Skin of body (tissue), 2 donors: ENCODE results near the gene TRAF3IP1. TPM values are rescaled to one million over a fixed set of nuclear protein-coding genes. Genes with fewer than 3 reads are reported as not detected.
A peak's percentile ranks its signal among the peaks of the same experiment; 100 is the strongest.
"Not testable (repeated sequence)": the region's sequence is repeated elsewhere in the genome, so short reads cannot be mapped to it uniquely, and the experiment has no call there.

Experiments
- DNase-seq: peaks from one replicate; lab custom pipeline; 2025; lab: John Stamatoyannopoulos, UW
- total RNA-seq: library from RNA; depleted of rRNA; stranded (reverse); fragments of >200 nt; gene quantifications from one replicate; pipeline ENCODE4 v1.2.3, GENCODE V29; 2014

TRAF3IP1 gene
- total RNA-seq, 1 donor from 2014 or later: 9.4 TPM

DNA sequence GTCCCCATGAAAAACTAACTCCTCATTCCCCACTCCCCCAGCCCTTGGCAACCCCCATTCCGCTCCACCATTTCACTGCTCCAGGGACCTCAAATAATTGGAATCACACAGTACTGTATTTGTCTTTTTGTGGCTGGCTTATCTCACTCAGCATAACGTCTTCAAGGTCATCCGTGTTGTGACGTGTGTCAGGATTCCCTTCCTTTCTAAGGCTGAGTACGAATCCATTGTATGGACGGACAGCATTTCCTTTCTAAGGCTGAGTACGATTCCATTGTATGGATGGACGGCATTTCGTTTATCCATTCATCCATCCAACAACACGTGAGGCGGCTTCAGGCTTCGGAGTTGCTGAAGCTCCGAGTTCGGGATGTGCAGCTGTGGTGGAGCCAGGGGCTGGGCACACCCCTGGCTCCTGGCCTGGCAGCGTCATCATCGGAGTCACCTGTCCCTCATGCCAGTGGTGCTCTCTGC, 105.2 kb downstream of the TRAF3IP1 start:
- no peak for DNase-seq

DNA sequence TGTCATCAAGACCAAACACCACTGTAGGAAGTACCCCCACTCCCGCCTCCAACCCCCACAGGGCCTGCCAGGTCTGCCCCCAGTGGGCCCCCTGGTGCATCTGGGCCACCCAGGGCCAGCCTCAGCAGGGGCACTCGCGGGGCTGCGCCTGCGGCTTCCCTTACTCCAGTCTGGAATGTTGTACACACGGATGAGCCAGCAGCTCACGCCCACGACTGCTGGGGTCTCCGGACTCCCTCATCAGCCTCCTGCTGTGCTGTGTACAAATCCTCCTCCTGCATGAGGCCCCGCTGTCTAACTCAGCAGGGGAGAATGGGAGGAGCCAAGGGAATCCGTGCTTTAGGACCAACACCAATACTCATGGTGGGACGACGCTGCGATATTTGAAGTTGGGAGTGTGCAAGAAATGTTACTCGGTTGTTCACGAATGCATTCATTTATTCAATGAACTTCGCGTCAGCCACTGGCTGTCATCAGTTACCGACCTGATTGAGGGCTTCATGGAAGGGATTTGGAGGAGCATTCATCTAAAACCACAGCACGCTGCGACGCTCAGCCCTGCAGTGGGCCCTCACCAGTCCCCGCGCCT, 105.8 kb downstream of the TRAF3IP1 start:
- peak; percentile 78 for DNase-seq

DNA sequence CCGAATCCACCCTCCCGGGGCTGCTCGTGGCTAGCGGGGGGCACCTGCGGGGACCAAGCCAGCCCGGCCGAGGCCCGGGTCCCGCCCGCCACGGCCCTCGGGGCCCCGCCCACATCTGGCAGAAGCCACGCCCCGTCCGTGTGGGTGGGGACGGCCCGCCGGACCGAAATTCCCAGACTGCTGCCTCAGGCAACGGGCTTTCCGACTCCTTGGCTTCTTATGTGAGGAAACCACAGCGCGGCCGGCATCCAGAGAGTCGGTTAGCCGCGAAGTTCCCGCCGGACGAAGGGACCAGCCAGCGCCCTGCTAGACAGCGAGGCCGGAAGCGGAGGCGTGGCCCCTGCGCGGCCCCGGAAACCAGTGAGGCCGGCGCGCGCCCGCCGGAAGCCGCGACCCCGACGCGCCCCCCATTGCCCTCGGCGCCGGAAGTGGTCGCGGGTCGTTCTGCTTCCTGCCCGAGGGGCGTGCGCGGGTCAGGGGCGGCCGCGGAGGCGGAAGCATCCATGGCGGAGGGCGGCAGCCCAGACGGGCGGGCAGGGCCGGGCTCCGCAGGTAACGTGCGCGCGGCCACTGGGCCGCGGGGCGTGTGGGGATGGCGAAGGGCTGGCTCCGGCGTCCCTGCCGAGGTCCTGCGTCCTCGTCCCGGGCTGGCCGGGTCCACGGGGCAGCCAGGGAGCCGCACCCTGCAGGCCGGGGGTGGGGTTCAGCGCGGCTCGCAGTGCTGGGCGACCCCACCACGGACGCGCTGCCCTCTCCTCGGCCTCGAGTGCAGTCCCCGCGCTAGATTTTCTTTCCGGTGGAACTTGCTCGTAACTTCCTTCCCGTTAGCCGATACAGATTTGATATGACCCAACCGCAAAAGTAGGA, 106.5 kb downstream of the TRAF3IP1 start, which contains the start of gene ASB1:
ASB1 (plus strand) TSS at position 360 of the 867 bp plus-strand sequence; CDS start at position 504, 144 bp downstream.
- peak; percentile 70 for DNase-seq

DNA sequence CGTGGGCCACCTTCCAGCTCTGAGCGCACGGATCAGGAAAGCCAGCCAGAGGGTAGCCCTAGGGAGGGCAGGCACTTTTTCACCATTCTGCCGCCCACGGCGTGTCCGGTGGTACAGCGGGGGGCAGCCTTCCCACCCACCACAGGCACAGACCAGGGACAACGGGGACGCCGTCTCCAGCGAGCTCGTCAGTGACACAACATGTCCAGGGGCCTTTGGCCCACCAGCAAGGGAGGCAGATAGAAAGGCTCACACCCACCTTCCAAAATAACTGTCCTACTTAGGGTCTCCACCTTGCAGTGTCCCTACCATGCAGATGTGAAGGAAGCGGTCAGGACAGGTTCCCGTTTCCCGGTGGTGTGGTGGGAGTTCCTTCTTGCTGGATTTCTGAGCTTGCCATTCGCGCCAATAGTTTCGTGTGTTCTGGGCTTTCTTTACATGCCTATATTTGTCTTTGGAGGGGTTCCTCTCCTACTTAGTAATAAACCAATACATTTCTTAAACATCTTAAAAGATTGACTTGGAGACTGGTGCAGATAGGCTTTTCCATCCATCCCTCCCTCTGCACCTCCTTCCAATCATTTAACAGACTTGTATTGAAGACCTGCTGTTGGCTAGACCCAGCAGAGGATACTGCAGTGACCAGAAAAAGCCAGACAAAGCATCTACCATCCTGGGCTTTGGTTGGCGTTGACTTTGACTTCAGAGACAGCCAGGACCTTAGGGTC, 107.3 kb downstream of the TRAF3IP1 start:
- no peak for DNase-seq

DNA sequence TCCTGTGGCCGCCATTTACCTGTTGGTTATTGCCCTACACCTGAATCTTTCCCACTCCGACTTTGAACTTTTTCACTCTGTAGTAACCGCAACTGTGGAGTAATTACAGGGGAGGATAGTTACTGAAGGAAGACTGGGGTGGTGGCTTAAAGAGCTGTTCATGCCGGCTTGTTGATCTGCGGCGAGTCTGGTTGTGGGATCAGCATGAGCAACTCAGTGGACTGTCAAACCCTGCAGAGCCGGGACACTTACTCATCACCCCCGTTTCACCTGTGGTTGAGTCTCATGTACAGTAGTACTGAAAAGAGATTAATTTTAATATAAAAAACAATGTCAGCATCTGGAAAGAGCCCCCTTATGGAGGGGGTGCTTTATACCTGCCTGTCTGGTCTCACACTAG, 108.5 kb downstream of the TRAF3IP1 start:
- no peak for DNase-seq

DNA sequence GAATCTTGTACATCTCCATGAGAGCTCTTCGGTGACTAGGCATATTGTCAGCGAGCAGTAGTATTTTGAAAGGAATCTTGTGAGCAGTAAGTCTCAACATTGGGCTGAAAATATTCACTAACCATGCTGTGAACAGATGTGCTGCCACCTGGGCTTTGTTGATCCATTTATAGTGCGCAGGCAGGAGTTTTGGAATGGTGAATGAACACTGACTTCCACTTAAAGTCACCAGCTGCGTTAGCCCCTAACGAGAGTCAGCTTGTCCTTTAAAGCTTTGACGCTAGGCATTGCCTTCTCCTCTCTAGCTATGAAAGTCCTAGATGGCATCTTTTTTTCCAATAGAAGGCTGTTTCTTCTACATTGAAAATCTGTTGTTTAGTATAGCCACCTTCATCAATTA, 110.5 kb downstream of the TRAF3IP1 start:
- no peak for DNase-seq

DNA sequence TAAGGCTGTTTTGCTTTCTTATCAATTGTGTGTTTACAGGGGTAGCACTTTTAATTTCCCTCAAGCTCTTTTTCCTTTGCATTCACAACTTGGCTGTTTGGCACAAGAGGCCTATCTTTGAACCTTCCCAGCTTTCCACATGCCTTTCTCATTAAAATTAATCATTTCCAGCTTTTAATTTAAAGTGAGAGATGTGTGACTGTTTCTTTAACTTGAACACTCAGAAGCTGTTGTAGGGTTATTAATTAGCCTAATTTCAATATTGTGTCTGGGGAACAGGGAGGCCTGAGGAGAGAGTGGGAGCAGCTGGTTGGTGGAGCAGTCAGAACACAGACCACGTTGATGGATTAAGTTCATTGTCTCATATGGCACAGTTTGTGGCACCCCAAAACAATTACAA, 111.1 kb downstream of the TRAF3IP1 start:
- peak; percentile 30 for DNase-seq

DNA sequence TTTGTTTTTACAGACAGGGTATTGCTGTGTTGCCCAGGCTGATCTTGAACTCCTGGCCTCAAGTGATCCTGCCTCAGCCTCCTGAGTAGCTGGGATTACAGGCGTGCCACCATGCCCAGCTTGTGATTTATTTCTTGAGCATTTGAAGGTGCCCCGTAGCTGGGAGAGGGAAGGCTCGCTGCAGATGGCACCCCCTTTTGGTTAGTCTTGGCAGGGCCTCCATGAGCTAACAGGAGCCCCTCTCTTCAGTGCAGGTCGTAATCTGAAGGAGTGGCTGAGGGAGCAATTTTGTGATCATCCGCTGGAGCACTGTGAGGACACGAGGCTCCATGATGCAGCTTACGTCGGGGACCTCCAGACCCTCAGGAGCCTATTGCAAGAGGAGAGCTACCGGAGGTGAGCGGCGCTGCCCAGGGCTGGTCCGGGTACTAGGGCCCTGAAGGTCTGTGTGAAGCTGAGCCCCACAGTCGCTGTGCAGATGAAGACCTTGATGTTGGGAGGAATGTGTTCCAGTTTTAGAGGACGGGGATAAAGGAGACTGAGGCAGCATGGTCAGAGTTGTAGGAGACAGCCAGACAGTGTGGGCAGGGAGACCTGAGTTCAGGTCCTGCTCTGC, 113.1 kb downstream of the TRAF3IP1 start:
- DNase-seq: no peak

DNA sequence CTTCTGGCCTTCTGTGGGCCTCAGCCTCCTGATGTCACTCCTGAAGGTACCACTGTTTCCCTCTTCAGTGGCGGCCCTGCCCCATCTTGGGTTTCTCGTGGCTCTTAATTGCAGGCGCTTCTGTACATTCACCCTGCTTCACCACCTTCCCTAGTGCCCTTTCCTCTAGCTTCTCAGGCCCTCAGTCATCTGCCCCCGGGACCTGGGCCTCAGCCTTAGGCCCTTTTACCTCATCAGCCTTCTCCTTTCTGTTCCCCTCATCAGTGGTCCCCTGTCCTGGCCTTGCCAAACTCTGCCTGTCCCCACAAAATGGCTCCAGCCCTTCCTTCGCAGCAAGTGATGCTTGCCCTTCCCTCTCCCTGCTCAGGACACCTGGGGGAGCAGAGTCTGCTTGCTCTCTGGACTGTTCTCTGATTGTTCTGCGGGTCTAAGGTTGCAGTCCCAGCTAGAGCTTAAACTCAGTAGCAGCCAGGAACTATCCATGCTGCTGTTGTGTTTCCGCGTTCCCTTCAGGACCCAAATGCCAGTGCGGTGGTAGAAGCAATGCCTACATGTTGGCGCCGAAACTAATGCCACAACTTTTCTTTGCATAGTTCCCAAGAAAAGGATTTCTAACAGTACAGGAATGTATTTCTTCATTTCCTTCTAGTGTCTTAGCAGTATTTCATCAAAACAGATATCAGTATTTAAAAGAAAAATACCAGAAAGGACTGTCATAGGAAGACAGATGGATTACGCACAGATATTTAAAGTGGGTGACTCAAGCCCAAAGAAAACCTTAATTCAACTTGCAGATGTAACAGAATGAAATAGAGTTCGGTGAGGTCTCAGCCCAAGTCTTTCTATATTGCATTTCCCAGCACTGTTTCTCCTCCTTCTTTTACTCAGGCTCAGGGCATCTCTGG, 113.9 kb downstream of the TRAF3IP1 start:
- DNase-seq: no peak

DNA sequence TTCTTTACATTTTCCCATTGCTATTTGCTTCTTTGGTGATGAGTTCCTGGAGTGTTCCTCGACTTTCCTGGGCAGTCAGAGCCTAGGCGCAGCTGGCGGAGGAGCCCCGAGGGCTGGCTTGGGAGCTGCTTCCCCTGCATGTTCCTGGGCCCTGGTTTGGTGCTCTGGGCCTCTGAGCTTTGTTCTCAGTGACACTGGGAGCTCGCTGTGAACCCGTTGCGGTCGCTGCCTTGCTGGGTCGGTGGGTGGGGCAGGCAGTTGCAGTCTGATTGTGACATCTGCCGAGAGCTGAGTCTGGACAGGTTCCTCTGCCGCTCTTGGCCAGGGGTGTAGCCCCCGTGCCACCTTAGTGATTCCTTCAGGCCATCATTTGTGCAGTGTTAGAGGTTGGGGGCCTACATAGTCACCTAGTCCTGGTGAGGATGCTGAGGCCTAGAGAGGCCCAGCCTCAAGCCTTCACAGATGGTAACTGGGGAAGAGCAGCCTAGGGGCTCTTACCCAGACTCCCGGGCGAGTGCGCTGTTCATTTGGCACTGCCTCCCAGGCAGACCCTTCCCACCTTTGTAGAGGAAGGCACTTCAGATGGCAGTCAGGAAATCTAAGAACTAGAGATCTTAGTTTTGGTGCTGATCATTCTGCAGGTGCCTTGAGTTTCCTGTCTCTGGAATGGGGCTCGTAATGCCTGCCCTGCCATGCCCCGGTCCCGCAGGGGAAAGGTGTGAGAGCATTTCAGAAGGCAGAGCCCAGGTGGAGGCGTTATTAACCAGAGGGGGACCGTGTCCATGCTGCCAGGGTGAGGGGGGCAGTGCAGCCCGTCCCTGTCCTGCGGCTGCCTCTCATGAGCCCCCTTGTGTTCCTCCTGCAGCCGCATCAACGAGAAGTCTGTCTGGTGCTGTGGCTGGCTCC, 114.8 kb downstream of the TRAF3IP1 start:
- no peak for DNase-seq

DNA sequence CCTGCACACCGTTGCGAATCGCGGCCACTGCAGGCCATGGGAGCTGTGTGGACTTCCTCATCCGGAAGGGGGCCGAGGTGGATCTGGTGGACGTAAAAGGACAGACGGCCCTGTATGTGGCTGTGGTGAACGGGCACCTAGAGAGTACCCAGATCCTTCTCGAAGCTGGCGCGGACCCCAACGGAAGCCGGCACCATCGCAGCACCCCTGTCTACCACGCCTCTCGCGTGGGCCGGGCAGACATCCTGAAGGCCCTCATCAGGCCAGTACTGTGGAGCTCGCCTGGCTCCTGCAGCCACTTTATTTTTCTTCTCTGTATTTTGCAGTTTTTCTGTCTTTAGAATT, 115.4 kb downstream of the TRAF3IP1 start:
- DNase-seq: no peak

DNA sequence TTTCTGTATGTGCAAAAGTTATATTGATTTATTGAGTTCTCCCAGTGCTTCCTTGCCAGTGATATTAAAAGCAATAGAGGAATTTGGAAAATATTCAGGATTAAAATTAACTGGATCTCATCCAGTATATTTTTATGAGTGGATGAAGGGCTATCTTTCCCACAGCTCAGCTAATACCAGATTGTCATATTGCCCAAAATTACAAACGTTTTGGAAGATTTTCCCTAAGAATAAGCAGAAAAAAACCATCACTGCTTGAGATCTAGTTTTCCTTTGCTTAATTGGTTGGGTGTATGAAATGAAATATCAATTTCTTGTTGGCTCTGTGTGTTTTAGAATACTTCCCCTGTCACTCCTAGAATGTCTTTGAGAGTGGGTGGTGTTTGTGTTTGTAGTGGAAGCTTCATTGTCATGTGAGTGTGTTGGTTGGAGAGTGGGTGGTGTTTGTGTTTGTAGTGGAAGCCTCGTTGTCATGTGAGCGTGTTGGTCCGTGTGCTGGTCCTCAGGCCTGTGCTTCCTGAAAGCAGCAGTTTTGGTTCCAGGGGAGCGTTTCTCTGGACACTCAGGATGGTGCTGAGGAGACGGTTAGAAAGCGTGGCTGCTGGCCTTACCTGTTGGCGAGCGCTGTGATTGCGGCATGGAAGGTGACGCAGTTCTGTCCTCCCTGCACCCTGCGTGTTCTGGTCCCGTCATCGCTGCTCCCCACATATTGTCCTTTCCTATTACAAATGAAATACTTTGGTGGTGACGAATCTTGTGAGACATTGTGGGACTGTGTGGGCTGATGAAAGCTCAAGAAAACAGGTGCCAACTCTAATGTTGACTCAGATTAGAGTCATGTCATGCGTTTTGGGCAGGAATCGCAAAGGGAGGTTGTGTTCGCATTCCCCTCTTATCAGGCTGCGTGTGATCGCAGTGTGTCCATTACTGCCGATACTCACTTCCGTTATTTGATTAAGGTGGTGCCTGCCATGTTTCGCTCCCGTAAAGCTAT, 118.8 kb downstream of the TRAF3IP1 start:
- DNase-seq: peak; percentile 39

DNA sequence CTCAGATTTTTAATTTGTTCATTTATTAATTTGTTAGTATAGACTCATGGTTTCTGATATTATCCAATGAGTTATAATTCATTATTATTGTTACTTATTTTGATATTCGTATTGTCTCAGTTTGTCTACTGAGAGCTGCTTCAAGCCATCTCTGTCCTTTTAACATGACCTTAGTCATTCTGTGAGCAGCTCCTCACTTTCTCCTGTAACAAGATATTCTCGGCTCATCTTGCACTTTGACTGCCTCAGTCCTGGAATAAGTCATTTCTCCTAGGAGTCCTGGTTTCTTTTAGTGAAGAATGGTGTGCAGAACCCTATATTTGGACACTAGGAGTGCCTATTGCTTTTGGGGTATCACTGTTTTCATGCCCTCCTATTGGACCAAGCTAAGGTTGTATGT, 119.6 kb downstream of the TRAF3IP1 start:
- no peak for DNase-seq

DNA sequence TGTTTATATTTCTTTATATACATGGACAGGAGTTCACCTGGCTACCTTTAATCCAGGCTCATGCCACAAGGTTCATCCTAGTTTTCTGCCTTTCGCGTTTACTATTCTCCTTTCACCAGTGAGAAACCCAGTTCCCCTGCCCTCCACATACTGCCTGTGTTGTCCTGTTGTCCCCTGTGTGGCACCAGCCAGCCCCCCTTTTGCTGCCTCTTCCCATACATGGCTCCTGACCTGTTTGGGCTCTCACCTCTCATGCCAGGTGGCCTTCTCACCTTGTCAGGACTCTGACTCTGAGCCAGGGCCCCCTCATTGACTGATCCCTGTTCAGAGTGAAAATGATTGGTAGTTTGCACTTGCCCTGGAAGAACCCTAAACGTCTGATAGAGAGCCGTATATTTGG, 120.0 kb downstream of the TRAF3IP1 start:
- DNase-seq: no peak

DNA sequence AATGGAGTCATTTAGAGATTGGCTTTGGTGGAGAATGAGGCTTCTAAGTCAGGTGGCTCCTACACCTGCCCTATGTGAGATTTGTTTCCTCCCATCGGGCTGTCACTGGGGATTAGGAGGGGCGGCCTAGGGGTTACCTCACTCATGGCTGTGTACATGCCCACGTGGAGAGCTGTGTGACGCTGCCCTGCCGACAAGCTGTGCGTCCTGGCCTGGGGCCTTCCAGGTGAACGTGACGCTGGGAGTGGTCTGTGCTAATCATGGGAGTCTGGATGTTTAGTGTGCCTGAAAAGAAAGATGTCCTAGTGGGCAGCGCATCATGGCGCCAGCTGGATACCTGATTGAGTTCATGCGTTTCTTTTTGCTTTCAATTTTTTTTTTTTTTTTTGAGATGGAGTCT, 120.4 kb downstream of the TRAF3IP1 start:
- no peak for DNase-seq

DNA sequence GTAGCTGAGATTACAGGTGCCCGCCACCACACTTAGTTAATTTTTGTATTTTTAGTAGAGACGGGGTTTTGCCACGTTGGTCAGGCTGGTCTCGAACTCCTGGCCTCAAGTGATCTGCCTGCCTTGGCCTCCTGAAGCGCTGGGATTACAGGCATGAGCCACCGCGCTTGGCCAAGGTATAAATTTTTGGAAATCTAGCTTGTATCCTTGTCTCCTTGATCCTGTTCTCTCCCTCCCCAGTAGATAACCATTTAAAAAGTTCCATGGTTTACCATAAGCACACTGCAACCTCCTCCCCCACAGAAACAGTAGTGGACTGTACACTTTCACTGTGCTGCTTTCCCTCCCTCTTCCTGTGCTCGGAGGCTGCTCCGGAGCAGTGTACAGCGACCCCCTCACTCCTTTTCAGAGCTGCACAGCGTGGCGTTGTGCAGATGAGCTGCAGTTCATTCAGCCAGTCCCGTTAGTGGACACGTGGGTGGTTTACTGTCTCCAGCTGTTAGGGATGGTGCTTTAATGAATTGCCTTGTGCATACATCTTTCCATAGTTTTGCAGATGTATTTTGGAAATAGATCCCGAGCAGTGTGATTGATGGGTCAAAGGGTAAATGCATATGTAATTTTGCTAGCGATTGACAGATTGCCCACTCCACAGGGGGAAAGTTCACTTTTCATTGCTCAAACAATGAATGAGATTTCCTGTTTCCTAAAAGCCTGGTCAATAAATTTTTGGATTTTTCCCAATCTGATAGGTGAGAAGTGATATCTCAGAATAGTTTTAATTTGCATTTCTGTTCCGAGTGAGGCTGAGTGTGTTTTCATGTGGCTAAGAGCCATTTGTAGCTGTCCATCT, 121.2 kb downstream of the TRAF3IP1 start:
- no peak for DNase-seq

DNA sequence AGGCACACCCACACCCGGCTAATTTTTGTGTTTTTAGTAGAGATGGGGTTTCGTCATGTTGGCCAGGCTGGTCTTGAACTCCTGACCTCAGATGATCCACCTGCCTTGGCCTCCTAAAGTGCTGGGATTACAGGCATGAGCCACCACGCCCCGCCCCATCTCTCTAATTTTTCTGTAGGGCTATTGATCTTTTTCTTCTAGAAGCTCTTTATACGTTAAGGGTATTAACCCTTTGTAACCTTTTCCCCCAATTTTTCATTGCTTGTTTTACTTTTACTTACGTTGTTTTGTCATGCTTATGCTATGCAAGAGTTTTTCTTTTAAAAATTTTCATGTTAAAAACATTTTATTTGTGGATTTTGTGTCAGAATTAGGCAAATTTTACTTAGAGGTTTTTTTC, 121.9 kb downstream of the TRAF3IP1 start:
- not testable (repeated sequence) for DNase-seq
